K562 (cell line): ENCODE data around the gene ING4. TPM values are rescaled to one million over a fixed set of nuclear protein-coding genes. Genes with fewer than 3 reads are reported as not detected.

ENCODE experiments used
- CBFA2T2 ChIP-seq: fragments of 450-650 bp; conservative IDR thresholded peaks from 2 replicates; pipeline ENCODE4 v1.6.1; 2017; ENCODE audit warnings: mild to moderate bottlenecking
- E2F6 ChIP-seq, 2 experiments: IDR thresholded peaks; 2 replicates each; pipeline ENCODE4 v1.6.1; 2011; ENCODE audit warnings: borderline replicate concordance in 1 of 2, control low read depth in 1 of 2, low read depth in 1 of 2, low read length in 1 of 2, mild to moderate bottlenecking in 1 of 2, mixed read lengths in 1 of 2, moderate library complexity in 1 of 2; ENCODE audit not compliant: insufficient read depth in 1 of 2, insufficient read length in 1 of 2, poor library complexity in 1 of 2, severe bottlenecking in 1 of 2; ENCODE audit errors: extremely low read depth in 1 of 2
- GABPA ChIP-seq: fragments of 200-800 bp; sonication (Bioruptor generic); conservative IDR thresholded peaks from 2 replicates; pipeline ENCODE4 v1.6.1; 2016; ENCODE audit warnings: low read depth, missing genetic modification characterization, missing compliant biosample characterization
- GTF2B ChIP-seq: IDR thresholded peaks from 2 replicates; pipeline ENCODE4 v1.6.1; 2011; ENCODE audit not compliant: insufficient read length; ENCODE audit errors: extremely low read depth
- MIER1 ChIP-seq: fragments of 450-650 bp; IDR thresholded peaks from 2 replicates; pipeline ENCODE4 v1.6.1; 2016; ENCODE audit warnings: antibody characterized with exemption, mild to moderate bottlenecking, low read depth
- PTRF ChIP-seq: fragments of 450-650 bp; IDR thresholded peaks from 2 replicates; pipeline ENCODE4 v1.6.1; 2016; ENCODE audit warnings: mild to moderate bottlenecking, missing genetic modification characterization, missing compliant biosample characterization
- SFPQ ChIP-seq: fragments of 200-400 bp; formaldehyde crosslinking; IDR thresholded peaks from 2 replicates; pipeline ENCODE4 v1.6.1; 2017; ENCODE audit warnings: mild to moderate bottlenecking, low read depth, low read length, moderate library complexity
- SMARCA4 ChIP-seq: fragments of 450-650 bp; IDR thresholded peaks from 2 replicates; pipeline ENCODE4 v1.6.1; 2016
- TFAM ChIP-seq: fragments of 250-450 bp; sonication (Bioruptor Pico); conservative IDR thresholded peaks from 2 replicates; pipeline ENCODE4 v1.5.0; 2021; ENCODE audit warnings: mild to moderate bottlenecking, moderate library complexity
- TRIM25 ChIP-seq: fragments of 450-650 bp; IDR thresholded peaks from 2 replicates; pipeline ENCODE4 v1.7.0; 2016; ENCODE audit warnings: borderline replicate concordance
- YY1 ChIP-seq, 3 experiments: IDR thresholded peaks; 2 replicates each; pipeline ENCODE4 v1.6.1; 2011; ENCODE audit warnings: low read length in 2 of 3, mild to moderate bottlenecking in 2 of 3, moderate library complexity in 2 of 3, borderline replicate concordance in 1 of 3, control low read depth in 1 of 3, low read depth in 1 of 3; ENCODE audit not compliant: insufficient read depth in 3 of 3, insufficient replicate concordance in 2 of 3, control insufficient read depth in 1 of 3, insufficient read length in 1 of 3; ENCODE audit errors: extremely low read depth in 1 of 3
- ZBTB5 ChIP-seq: fragments of 450-650 bp; IDR thresholded peaks from 2 replicates; pipeline ENCODE4 v1.6.1; 2017; ENCODE audit warnings: antibody characterized with exemption
- ZBTB8A ChIP-seq: fragments of 450-650 bp; IDR thresholded peaks from 2 replicates; pipeline ENCODE4 v1.6.1; 2018; ENCODE audit warnings: mild to moderate bottlenecking, moderate library complexity; ENCODE audit not compliant: partially characterized antibody
- ZKSCAN8 ChIP-seq: fragments of 200-800 bp; sonication (Bioruptor generic); IDR thresholded peaks from 2 replicates; pipeline ENCODE4 v1.6.1; 2016; ENCODE audit warnings: missing genetic modification characterization, missing compliant biosample characterization
- ZNF12 ChIP-seq: sonication (generic); formaldehyde crosslinking; IDR thresholded peaks from 2 replicates; pipeline ENCODE4 v1.4.0; 2020; ENCODE audit warnings: mild to moderate bottlenecking, missing genetic modification reagents
- ZNF655 ChIP-seq: fragments of 250-450 bp; sonication (Bioruptor Pico); IDR thresholded peaks from 2 replicates; pipeline ENCODE4 v1.5.0; 2021
- polyA plus RNA-seq, 8 experiments: library from polyadenylated mRNA; depleted of rRNA in 4 of 8; stranded (reverse) in 5 of 8; unstranded in 3 of 8; fragments of >200 nt; fragmentation: Nextera tagmentation in 2 of 8; fragmentation: Illumina TruSeq in 1 of 8; extraction: Ambion mirVana in 2 of 8; extraction: Trizol in 1 of 8; gene quantifications; 2 replicates each; pipeline versions ENCODE4 v1.2.1 to v1.2.3, GENCODE V29; 2011 to 2014; ENCODE audit warnings: inconsistent platforms in 1 of 8, missing spikeins in 1 of 8
- total RNA-seq, 7 experiments: library from RNA; depleted of rRNA in 6 of 7; stranded (reverse); fragments of >200 nt in 6 of 7; fragmentation: Illumina TruSeq in 2 of 7; extraction: Trizol in 2 of 7; gene quantifications; 2 replicates each; pipeline versions ENCODE4 v1.2.1 to v1.2.3, GENCODE V29; 2011 to 2021; ENCODE audit warnings: low replicate concordance in 1 of 7

Gene ING4
- total and polyA plus RNA-seq, 9 of the 15 experiments (the other 6 are each of a cell fraction or from before 2014, with no cell fraction given), result 6.6 to 30.2 (median 15.7) TPM

- no peak for TF ChIP-seq SFPQ
- no peak for TF ChIP-seq PTRF (tag)
- TF ChIP-seq ZNF12 (CRISPR knock-in tag), result no peak
- no peak for TF ChIP-seq MIER1
- no peak for TF ChIP-seq TFAM (CRISPR knock-in tag)
- TF ChIP-seq YY1 (IDR thresholded peaks at IDR 0.05; ENCODE audit: borderline replicate concordance in 1 of 3, control insufficient read depth in 1 of 3, extremely low read depth in 1 of 3, insufficient read depth in 3 of 3, insufficient read length in 1 of 3, insufficient replicate concordance in 2 of 3, low read depth in 1 of 3, low read length in 2 of 3), result no peak
- no peak for TF ChIP-seq CBFA2T2
- no peak for TF ChIP-seq ZBTB8A
- TF ChIP-seq ZBTB5, result no peak
- TF ChIP-seq E2F6 (IDR thresholded peaks at IDR 0.05; ENCODE audit: borderline replicate concordance in 1 of 2, extremely low read depth in 1 of 2, insufficient read depth in 1 of 2, insufficient read length in 1 of 2, low read depth in 1 of 2, low read length in 1 of 2, poor library complexity in 1 of 2, severe bottlenecking in 1 of 2), result peak; percentile 44 to 81
- peak; percentile 46; the same call in 1 of the 2 replicates for TF ChIP-seq SMARCA4
- no peak for TF ChIP-seq GTF2B
- TF ChIP-seq TRIM25, result no peak
- peak; percentile 28; the same call in 1 of the 2 replicates for TF ChIP-seq GABPA
- no peak for TF ChIP-seq ZKSCAN8 (CRISPR knock-in tag)
- TF ChIP-seq ZNF655 (CRISPR knock-in tag), result 0 out of 2 replicates have a peak, but pooled peaks have one; percentile 52
Measured at GRCh38 chr12:6613776-6614512, 49.0 kb downstream of the ING4 start (continued).
